Activated CD8-positive, alpha-beta memory T cell treated with anti-CD3 and anti-CD28 coated beads for 48 hours (primary cell): Measurements from ENCODE around the gene TMEM145.
A peak's percentile ranks its signal among the peaks of the same experiment; 100 is the strongest.

Source experiments
- DNase-seq, 3 experiments: peaks; one replicate each; pipeline ENCODE4 v3.0.0-alpha.2; 2020; ENCODE audit warnings: low read depth in 2 of 3, low spot score in 2 of 3

Gene TMEM145

DNA sequence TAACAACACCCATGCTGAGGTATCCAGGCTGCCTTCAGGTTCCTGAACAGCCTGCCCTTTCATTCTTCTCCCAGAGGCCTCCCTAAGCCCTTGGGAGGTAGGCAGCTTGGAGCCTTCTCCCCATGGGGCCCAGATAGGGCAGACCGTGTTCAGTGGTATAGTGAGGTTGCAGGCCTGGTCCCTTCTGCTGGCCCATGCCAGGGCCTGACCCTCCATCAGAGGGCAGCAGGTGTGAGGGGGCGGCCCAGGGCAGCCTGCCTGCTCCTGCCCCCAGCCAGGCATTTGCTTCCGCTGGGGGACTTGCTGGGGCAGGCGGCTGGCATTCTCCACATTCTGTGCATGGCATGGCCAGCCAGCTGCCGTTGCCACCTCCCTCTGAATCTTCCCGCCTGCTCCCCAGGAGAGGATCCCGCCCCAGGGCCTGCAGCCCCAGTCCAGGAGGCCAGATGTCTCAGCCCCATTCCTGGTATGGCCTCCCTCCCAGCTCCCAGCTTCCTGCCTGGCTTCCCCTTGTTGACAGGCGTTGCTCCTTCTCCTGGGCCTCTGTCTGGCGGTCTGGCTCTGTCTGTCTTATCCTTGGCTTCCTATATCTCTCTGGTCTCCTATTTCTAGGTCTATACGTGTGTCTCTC lies 35.2 kb upstream of the TMEM145 start:
- no peak for DNase-seq

DNA sequence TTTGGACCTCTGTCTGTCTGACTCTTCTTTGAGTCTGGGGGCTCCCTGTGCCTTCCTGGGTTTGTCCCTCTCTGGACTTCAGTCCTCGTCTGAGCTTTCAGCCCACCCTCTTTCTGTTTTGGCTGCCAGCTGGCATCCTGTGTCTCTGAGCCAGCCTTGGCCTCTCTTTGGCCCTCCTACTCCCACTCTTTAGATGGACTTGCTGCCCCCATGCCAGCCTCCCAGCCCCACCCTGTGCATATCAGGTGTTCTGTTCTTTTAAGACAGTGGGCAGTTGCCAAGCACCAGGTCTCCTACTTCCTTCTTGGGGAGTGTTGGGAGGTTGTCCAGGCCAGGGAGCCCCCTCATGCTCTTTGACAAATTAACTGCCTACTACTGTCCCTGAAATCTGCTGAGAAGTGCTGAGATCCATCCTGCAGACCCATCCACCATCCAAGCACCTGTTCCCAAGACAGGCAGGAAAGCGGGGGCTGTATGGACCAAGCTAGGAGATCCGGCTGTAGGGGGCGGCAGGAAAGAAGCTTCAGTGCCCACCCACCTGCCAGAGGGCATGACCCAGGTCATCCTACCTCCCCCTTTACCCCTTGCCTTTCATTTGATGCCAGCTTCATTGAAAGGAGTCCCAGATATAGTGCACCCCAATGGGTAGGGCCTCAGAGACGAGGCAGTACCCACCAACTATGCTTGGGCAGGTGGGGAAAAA lies 34.5 kb upstream of the TMEM145 start:
- no peak for DNase-seq

DNA sequence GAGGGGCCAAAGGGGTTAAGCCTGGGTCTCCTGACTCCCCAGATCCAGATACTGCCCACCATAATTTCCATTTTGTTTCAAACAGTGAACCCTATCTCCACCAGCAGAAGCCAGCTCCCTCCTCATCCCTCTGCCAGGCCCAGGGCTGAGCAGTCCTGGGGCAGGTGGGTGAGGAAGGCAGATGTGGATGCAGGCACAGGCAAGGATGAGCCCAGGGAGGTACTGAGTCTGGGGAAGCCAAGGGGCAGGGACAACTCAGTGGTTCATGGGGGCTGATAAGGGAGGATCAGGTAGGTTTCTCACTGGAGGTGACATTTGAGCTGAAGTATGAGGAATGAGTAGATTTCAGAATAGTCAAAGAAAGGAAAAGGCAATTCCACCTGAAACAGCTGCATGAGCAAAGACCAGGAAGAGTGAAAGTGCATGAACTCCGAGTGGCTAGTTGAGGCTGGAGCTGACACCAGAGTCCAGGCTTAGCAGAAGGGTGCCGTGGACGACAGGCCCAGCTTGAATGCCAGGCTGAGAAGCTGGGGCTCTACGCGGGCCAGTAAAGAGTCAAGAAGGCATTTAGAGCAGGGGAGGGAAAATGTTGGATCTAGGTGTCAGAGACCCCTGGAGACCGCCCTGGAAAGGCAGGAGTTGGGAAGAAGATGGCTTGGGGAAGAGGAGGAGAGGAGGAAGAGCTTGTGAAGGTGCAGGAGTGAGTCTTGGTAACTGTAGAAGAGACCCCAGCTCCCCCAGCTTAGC lies 33.8 kb upstream of the TMEM145 start:
- DNase-seq, result no peak

- DNase-seq, result peak; percentile 72 to 75 (median 74)
Measured at GRCh38 chr19:42279902-42280814, 33.0 kb upstream of the TMEM145 start.

GRCh38 chr19:42280815-42281145 lies 32.3 kb upstream of the TMEM145 start:
- no peak for DNase-seq

GRCh38 chr19:42281146-42281826 lies 31.8 kb upstream of the TMEM145 start:
- DNase-seq, result no peak

GRCh38 chr19:42281827-42282762 lies 31.0 kb upstream of the TMEM145 start:
- no peak for DNase-seq

- no peak for DNase-seq
Measured at GRCh38 chr19:42282819-42283187, 30.3 kb upstream of the TMEM145 start.

DNA sequence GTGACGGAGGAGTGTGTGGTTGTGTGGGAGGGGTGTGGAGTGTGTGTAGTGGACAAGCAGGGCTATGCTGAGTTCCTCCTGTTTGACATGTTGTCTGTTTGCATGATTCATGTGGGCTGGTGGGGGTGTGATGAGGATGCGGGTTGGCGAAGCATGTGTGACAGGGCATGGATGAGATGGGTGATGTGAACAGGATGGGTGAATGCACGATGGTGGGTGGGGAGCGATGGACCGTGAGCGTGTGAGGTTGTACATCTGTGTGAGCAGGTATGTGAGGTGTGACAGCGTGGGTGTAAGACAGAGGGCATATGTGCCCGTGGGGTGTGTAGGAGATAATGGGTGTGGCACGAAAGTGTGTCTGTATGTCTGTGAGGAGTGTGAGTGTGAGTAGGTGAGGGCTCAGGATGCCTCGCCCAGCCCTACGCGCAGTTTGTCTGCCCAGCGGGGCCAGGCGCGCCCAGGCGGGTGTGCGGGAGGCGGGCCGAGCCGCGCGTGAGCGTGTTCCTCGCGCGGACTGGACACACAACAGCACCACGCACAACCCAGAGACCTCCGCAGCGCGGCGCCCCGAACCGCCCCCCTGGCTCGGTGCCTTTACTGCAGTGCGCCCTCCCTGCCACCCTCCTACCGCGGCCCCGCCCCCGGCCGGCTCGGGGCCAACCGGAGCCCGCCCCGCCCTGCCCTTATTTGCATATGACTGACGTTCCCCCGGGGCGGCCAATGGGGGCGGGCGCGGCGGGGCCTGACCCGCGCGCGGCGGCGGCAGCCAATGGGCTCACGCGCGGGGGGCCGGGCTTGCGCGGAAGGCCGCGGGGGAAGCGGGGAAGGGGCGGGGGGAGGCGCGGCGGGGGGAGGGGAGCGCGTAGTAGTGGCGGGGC lies 29.7 kb upstream of the TMEM145 start:
- peak; percentile 90 to 94 (median 93) for DNase-seq

DNA sequence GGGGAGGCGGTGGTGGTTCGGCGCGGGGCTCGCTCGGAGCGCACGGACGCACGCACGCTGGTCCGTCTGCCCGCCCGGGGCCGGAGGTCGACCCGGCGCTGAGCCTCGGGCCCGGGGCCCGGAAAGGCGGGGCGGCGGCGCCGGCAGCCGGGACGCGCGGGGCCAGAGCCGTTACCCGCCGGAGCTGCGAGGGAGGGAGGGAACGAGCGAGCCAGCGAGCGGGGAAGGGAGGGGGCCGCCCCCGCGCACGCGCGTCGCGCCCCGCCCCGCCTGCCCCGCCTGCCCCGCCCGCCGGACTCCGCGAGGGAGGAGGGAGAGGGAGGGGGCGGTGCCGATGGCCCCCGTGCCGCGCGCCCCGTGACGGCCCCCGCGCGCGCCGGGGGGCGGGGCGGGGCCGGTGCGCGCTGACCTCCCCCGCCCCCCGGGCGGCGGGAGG lies 29.0 kb upstream of the TMEM145 start:
- peak in 1 of 3 experiments; percentile 60 for DNase-seq

DNA sequence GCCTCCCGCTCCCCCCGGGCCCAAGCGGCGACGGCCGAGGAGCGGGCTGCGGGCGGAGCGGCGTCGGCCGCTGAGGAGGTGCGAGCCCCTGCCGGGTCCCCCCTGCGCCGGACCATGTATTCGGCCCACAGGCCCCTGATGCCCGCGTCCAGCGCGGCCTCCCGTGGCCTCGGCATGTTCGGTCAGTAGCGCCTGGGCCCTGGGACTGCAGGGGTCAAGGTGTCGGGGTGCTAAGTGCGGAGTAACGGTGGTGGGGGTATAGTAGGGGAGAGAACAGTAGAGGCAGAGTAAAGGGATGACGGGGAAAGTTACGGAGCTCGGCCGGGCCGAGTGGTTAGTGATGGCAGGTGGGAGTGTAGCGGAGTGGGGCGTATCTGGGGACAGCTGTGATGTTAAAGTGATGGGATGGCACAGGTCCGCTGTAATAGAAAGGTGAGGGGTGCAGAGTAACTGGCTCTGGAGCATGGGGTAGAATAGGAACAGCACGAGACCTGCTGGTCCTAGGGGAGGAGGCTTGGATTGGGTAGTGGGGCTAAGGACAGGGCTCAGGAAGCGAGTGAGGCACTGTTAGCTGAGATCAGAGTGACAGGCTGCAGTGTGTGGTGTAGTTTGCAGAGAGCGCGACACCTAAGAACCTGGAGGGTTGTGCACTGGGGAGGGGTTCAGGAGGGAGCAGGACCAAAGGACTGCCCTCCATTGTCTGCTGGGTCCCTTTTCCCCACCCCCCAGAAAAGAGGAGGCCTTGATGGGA lies 28.3 kb upstream of the TMEM145 start:
- no peak for DNase-seq

DNA sequence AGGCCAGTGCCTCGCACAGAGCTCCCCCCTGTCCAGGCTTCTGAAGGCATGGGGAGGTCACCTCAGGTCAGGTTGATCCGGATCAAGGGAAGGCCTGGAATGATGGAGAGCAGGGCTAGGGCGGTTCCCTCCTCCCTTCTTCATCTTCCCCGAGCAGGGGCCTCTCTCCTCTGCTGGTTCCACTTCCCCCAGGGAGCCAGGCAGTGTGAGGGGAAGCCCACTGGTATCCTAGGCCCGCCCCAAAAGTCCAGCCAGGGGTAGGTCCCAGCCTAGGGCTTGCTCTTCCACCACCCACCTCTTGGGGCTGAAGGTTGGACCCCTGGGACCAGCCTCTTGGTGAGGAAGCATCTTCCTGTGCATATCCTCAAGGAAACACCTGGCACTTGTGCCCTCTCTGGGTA lies 27.6 kb upstream of the TMEM145 start:
- no peak for DNase-seq

- no peak for DNase-seq
Measured at GRCh38 chr19:42285988-42286348, 27.1 kb upstream of the TMEM145 start.

DNA sequence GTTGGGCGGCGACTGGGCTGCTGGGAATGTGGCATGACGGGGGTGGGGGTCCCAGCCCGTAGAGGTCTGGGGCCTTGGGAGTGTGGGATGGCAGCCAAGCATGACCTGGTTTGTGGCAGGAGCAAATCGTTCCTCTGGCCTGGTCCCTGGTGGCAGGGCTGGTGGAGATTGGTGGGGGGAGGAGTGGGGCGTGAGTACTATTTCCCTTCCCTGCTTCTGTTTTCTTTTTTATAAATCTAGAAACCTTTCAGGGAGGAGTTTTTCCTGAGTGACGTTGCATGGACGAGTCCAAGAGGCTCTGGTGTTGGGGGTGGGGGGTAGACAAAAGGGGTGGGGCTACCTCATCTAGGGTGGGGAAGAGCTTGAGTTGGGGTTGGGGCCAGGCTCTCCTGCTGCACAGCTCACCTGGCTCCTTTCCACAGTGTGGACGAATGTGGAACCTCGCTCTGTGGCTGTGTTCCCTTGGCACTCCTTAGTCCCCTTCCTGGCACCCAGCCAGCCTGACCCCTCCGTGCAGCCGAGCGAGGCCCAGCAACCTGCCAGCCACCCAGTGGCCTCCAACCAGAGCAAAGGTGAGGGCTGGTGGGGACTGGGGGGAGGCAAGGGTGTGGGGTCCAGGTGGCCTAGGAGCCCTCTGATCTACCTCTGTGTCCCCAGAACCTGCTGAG lies 26.6 kb upstream of the TMEM145 start:
- DNase-seq, result no peak

DNA sequence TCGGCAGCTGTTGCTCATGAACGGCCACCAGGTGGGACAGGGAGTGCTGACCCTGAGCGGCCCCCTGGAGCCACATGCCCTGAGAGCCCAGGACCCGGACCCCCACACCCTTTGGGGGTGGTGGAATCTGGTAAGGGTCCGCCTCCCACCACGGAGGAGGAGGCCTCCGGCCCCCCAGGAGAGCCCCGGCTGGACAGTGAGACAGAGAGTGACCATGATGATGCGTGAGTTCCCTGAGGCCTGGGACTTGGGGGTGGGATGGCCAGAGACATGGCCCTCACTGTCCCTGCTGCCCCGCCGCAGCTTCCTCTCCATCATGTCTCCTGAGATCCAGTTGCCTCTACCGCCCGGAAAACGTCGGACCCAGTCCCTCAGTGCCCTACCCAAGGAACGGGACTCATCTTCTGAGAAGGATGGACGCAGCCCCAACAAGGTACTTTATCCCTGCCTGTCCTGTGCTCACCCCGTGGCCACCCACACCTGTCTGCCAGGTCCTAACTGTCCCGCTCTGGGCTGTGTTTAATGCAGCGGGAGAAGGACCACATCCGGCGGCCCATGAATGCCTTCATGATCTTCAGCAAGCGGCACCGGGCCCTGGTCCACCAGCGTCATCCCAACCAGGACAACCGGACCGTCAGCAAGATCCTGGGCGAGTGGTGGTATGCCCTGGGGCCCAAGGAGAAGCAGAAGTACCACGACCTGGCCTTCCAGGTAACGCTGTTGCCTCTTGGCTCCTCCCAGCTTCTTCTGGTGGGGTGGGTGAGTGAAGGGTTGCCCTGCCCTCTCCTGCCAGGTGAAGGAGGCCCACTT lies 25.9 kb upstream of the TMEM145 start:
- DNase-seq, result no peak

GRCh38 chr19:42287827-42288107 lies 25.3 kb upstream of the TMEM145 start:
- DNase-seq, result no peak

GRCh38 chr19:42288387-42288786 lies 24.7 kb upstream of the TMEM145 start:
- no peak for DNase-seq
